GM18507 (cell line): Measurements from ENCODE around the gene DDX51.

ENCODE experiments used
- DNase-seq: peaks from one replicate; pipeline ENCODE4 v3.0.0; 2011; ENCODE audit warnings: low read depth; ENCODE audit not compliant: insufficient read length; ENCODE audit errors: extremely low spot score
- FAIRE-seq: peaks from 2 replicates; lab custom pipeline; 2011; peaks lifted over from hg19 to GRCh38; lab: Jason Lieb, UNC

The DDX51 gene

DNA sequence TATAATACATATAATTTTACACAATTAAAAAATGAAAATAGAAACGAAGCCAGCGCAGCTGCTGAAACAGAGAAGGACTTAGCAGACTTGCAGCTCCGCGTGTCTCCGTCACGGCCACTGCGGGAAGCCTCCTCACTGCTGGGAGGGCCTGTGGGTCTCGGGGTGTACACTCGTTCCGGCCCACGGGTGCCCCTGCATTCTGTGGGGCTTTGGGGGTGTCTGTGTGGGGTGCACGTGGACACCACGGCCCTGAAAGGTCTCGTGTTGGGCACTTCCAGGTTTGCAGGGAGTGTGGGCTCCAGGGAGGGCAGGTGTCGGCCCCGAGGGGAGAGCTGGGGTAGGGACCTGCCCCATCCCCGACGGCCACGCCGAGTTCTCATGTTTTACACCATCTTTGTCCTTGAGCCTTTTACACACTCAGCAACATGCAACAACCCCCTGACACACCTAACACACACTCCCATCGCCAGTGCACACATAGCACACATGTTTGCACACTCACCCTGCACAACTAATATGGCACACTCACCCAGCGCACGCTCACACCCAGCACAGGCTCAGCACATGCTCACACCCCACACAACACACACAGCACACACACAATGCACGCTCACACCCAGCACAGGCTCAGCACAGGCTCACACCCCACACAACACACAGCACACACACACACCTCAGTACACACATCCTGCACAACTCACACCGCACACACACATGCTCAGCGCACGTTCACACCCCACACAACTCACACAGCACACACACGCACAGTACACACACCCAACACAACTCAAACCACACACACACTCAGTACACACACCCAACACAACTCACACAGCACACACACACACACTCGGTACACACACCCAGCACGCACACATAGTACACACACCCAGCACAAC lies 36.8 kb upstream of the DDX51 start:
- DNase-seq (no peak), FAIRE-seq (no peak)

DNA sequence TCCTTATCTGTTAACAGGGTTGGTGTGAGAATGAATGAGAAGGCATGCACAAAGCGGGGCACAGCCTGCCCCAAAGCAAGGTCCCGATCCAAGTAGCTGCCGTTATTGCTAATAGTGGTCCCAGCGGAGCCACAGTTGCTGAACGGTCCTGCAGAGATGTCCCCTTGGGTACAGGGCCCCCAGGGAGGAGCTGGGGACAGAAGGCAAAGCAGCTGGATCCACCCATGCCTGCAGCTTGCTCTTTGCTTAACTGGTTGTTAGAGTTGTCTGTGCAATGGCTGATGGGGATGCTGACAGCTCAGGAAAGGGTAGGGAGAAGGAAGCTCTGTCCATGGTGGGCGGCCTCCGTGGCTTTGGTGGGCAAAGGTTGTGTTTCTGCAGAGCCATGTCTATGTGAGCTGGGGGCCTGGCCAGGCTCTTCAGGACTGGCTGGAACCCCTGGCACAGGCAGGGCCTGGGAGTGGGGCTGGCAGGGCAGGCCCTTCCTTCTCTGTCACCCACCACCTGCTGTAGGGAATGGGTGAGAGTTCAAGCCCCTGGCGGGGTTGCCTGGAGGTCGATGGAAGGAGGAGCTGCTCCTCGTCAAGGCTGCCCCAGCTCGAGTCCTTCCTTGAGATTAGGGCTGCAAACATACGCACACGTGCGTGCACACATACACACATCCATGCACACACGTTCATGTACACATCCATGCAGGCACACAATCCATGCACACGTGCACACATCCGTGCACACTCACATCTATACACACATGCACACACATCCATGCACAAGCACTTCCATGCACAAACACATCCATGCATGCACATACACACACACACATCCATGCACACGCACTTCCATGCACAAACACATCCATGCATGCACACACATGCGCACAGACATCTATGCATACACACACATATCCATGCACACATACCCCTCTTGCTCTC lies 35.6 kb upstream of the DDX51 start:
- no peak for FAIRE-seq
- no peak for DNase-seq

DNA sequence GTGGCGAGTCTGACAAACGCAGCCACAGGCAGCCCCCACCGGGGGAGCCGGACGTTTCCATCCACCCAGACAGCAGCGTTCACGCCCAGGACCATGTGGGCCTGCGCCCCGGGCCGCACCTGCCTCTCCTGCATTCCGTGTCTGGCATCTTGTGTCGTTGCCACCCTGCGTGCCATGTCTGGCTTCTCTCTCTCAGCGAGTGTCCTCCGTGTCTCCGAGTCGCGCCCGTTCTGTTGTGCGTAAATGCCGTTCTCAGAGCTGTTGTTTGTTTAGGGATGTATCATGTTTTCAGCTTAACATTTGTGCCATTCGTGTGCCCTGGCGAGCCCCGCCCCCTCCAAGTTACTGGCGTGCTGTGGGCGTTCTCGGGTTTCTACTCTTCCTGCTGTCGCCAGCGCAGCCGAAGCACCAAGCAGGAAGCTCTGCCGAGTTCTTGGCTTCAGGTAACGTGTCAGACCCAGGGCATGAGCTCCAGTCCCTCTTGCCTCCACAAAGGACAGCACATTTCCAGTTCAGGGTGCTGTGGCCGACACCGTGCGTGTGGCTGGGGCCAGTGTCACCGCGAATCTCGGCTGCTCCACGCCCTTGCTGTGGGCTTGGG lies 34.8 kb upstream of the DDX51 start:
- DNase-seq (no peak), FAIRE-seq (no peak)

DNA sequence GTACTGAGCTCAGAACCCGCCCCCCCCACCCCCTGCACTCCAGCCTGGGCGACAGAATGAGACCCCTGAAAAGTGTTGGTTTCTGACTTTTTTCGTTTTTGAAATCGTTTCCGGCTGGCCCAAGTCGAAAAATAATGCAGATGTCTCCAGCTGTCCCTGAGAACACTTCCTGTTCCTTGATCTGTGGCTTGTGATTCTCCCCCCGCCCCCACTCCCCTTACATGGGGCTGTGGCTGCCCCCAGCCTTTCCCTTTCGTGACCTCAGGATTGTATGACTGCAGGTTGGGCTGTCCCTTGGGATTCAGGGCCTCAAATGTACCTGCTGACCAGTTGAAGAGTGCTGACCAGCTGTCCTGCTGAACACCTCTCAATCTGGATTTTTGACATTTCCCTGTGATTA lies 34.2 kb upstream of the DDX51 start:
- DNase-seq: no peak
- FAIRE-seq: no peak

DNA sequence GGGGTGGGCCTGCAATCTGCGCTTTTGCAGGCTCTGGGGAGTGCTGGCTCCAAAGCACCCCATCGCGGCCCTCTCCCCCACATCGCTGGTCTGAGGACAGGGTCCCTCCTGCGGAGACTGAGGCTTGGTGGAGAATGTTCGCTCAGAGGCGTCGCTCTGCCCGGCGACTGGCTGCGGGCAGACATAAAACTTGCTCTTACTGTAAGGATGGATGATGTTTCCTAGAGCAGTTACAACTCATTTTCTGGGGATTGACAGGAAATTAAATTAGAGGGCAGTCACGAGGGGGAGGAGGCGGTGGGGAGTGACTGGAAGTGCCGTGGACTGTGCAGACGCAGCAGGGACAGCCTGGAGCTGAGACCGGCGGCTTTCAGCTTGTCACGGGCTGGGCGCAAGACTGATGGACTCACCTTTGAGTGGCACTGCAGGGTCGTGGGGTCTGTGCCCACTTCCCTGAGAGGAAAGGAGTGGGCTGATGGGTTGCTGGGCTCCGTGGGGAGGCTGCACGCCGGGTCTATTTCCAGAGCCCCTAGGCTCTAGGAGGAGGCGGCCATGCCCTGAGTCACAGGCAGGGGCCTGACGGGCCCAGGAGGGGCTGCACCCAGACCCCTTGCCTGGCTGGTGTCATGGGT lies 32.9 kb upstream of the DDX51 start:
- FAIRE-seq (no peak), DNase-seq (no peak)

DNA sequence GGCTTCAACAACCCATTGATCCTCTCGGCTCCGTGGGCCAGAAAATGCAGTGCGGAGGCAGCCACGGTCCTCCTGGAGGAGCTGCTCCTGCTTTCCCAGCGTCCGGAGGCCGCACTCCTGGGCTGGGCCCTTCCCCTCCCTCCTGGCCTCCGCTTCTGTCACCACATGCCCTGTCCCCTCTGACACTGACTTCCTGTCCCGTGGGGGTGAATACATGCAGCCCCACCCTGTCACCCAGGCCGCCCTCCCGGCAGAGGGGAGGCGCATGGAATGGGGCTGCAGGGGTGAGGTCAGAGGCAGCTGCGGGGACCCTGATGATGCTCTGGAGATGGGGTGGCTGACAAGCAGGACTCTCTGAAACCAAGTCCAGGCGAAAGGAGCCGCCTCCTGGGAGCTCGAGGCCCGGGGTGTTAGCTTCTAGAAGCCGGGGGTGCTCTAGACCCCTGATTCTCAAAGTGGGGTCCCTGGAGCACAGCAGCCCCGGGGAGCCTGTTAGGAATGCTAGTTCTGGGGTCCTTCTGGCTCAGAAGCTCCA lies 32.3 kb upstream of the DDX51 start:
- no peak for FAIRE-seq
- no peak for DNase-seq

DNA sequence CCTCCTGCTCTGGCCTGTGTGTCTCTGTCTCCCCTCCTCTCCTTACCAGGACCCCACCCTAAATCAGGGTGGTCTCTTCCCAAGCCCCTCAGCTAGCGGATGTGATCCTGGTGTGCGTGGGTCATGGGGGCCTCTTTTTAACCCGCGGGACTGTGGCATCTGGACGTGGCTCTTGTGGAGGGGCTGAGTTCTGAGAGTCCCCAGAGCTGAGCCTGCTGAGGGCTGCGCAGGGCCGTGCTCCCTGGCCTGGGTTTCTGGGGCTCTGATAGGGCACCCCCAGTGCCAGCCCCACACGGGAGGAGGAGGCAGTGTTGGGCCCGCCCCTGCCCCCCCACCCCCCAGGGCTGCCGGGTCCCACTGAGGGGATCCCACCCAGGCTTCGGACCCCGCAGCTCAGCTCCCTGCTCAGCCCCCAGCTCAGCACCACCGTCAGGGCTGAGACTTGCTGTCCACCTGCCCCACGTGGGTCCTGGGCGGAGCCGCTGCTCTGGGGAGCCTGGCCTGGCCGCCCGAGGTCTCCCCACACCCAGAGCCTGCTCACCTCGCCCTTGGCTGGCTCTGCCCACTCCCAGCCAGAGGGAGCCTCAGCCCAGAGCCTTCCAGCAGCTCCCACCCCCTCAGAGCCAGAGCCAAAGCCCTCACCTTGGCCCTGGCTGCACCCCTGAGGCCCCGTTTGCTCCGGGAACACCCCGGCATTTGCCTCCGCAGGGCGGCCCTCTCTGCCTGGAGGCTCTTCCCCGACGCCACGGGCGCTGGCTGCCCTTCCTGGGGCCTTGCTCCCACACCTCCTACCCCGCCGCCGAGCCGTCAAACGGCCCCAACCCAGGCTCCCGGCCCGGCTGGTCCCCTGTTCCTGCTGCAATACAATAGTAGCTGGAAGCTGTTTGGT lies 31.6 kb upstream of the DDX51 start:
- DNase-seq (no peak), FAIRE-seq (no peak)

DNA sequence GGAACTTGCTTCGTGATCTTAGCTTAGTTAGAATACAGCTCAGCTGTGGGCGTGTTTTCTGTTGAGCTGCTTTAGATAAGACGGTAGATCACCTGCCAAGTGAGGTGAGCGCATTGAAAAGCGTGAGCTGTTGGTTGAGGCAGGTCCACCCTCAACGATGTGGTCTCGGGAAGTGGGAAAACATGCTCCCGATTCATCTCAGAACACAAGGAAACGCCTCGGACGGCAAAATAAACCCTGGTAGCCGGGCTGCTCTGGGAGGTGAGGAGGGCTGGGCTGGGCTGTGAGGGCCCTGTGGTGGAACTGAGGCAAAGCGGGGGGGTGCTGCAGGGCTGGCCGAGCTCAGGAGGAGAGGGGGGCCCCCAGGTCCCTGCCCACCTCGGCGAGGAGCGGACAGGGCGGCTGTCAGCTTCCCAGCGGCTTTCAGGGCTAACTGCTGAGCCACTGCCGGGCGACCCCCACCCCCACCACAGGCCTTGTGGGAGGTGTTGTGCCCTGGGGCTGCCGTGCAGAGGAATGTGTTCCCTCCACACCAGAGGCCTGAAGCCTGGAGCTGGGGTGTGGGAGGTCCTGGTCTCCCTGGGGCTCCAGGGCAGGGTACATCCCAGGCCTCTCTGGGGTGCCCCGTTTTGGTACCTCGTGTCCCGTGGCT lies 30.8 kb upstream of the DDX51 start:
- DNase-seq (no peak), FAIRE-seq (no peak)

DNA sequence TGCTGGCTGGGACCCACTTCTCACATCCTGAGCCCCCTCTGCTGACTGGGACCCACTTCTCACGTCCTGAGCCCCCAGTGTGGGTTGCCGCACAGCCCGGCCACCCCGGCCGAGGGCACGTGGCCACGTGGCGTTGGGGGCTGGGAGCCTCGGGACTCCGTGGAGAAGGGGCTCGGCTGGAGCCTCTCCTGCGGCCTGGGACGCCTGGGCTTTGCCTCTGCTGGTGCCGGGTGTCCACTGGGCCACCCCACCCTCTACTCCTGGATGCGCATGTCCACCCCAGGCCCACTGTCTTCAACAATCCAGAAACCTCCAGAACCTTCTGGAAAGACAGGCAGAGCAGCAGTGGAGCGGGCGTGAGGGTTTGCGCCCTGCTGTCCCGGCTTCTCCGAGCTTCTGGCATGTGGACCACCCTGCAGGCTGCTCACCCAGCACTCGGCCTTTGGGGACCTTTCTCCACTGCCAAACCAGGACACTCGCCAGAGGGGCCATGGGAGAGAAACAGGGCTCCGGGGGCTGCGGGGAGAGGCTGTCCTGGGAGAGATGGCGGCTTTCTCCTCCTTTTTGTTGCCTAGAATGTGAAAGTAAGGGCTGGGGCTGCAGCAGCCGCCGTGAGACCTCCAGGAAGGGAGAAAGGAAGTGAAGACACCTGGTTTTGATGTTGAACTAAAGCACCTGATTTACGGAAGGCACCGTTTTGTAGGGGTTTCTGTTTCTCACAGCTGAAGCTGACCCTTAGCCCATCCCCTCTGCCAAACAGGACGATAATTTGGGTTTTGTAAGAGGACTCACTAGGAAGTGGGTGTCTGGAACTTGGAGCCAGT lies 30.1 kb upstream of the DDX51 start:
- FAIRE-seq (no peak), DNase-seq (no peak)

DNA sequence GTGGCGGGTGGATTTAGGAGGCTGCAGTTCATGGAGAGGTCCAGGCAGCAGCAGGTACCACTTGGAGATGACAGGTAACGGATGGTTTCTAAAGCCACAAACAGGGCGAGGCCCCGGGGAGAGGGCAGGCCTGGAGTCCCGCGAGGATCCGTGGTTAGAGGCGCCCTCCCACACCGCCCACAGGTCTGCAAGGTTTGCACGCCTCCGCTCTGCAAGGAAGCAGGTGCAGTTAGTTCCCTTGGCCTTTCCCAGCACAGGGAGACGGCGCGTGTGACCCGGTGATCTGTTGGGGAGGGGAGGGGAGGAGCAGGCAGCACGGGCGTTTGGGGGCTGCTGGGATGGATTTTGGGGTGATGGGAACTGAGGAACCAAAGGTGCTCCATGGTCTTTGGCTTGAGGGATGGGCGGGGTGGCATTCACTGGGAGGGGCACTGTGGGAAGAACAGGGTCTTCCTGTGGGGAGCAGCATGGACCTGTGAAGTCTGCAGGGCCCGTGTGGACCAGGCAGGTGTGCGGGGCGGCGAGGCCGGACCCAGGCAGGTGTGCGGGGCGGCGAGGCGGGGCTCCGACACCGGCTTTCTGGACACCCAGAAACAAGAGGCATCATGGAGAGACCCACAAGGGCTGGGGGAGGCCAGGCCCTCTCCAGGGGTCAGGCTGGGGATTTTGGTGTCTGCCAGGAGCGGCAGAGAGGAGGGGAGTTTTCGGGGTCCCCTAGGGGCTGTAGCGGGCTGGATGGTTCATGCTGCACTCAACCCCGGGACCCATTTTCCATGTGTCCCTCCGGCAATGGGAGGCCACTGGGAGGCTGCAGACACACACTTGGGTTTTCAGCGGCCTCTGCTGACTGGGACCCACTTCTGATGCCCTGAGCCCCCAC lies 29.3 kb upstream of the DDX51 start:
- DNase-seq (no peak), FAIRE-seq (no peak)

DNA sequence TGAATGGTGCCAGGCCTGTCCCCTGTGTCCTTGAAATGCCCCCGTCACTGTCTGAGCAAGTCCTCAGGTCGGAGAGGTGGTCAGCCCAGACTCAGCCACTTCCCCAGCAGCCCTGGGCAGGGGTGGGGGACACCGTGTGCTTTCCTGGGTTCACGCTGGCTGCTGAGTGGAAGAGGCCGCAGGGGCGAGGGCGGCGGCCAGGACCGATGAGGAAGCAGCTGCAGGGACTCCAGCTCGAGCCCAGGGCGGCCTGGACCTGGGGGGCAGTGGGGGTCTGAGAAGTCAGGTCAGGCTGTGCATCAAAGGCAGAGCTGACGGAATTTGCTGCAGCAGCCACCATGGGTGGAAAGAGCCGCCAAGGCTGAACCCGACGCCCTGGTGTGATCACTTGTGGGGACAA lies 28.5 kb upstream of the DDX51 start:
- FAIRE-seq (no peak), DNase-seq (no peak)

DNA sequence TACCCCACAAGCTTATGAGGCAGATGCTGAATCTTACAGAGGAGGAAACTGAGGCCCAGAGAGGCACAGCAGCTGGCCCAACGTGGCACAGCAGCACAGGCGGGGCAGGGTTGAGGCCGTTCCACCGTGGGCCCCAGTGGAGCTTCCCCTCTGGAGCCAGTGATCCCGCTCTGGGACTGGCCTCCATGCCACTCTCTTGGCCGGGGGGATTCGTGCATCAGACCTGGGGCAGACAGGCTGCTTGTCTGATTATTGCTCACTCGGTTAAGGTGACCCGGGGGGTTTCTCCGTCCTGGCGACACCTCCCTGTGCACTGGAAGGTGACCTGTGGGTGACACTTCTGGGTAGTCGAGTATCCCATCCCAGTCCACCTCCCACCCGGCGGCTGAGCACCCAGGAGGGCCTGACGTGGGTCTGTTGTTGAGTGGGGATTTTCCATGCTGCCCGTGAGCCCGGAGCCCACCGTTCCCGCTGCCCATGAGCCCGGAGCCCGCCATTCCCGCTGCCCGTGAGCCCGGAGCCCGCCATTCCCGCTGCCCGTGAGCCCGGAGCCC lies 27.9 kb upstream of the DDX51 start:
- no peak for FAIRE-seq

DNA sequence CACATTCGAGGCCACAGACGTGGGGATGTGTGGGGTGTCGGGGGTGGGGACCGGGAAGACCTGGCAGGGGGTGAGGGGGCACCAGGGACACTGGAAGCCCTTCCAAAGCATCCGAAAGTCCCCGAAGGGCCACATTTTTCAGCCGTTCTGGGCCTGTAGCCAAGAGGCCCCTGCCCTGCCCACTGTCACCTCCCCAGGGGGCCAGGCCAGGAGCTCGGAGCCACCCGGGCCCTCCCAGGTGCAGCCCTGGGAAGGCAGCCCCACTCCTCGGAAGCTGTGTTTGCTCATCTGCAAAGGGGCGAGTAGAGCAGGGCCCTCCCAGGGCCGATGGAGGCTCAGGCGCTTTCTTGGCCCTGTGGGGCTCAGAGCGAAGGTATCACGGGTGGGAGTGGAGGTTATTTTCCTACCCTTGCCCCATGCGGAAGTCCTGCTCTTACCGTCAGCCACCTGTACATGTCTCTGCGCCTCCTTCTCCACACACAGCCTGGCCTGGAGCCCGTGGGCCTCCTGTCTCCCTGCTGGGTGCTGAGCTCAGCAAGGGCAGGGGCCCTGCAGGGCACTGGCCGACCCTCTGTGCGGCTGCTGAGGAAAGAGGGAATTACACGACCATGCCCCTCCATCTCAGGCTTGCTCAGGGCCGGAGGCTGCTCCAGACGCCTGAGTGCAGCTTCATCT lies 27.3 kb upstream of the DDX51 start:
- no peak for DNase-seq
- FAIRE-seq: no peak

More for the DNA sequence above, 27.9 kb upstream of the DDX51 start:
- DNase-seq: no peak

DNA sequence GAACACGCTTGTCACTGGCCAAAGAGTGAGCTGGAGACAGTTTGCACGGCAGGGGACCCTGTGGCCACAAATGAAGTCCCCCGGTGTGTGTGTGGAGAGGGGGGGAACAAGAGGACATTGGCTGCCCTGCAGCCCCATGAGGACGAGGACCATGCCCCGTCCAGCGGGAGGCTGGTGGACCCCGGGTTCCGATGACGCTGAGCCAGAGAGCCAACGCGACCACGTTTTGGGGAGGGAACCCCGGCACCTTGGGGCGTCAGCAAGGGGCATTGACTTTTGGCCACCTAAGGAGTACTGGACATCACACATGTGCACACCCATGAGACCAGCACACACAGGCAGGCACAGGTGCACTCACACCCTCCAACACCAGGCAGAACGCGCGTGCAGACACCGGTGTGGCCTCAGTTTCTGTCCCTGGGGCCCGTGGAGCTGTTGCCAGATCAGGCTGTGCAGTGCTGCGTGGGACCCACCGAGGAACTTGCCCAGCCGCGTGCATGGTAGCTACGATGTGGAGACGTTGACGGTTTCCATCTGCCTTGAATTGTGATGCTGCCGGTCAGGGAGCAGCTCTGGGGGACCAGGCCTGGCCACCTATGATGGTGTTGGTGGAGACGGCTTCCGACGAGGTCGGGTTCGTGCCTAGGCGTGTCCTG lies 26.6 kb upstream of the DDX51 start:
- FAIRE-seq (no peak), DNase-seq (no peak)

DNA sequence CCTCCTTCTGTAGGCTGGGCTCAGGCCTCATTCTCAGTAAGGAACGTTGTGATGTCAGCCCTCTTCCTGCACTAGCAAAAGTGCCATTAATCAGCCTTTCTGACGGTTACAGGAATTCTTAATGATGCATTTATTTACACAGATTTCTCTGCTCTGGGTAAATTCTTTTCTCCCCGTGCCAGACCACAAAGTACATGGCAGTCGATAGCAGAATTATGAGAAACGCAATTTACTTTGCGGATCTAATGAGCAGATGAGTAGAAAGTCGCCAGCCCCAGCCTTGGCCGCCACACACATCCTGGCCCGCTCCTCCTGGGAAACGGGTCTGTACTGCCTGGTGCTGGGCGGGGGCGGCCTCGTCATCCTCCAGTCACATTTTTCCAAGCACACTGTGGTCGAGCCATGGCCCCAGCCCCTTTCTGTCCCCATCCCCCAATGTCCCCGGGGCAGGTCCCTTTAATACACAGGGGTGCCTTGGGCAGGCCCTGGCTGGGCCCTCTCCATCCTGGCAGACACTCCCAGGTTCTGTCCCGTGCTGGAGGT lies 26.0 kb upstream of the DDX51 start:
- no peak for FAIRE-seq

More for the DNA sequence above, 26.0 kb upstream of the DDX51 start:
- no peak for DNase-seq
